T-cell (primary cell): ENCODE results near the gene GXYLT2. TPM values are rescaled to one million over a fixed set of nuclear protein-coding genes. Genes with fewer than 3 reads are reported as not detected.

Experiments used
- ATAC-seq, 4 experiments: fragments of 200-7000 bp in 3 of 4; fragments of 150-1000 bp in 1 of 4; cut with Tn5 transposase; replicated peaks in 1 of 4; 1 replicate in 3 of 4; 2 replicates in 1 of 4; pipeline ENCODE4 v1.10.0; 2021; ENCODE audit warnings: moderate library complexity in 3 of 4, mild to moderate bottlenecking in 2 of 4, moderate number of reproducible peaks in 1 of 4
- CTCF ChIA-PET, 2 donors: fragments of 300-600 bp; sonication (Branson Sonifier 250); formaldehyde crosslinking; loops; one replicate each; lab custom pipeline; 2022; ENCODE audit warnings: antibody characterized with exemption in 2 of 2; lab: Charles Lee
- POLR2A ChIA-PET, 2 donors: fragments of 300-600 bp; sonication (Branson Sonifier 250); formaldehyde crosslinking; loops; one replicate each; lab custom pipeline; 2022; ENCODE audit warnings: antibody characterized with exemption in 2 of 2; lab: Charles Lee
- DNase-seq, 35 experiments: peaks; one replicate each; pipeline versions ENCODE4 v3.0.0 to v3.0.0-alpha.2; 2013 to 2023
- H3K27ac ChIP-seq: one replicate; pipeline ENCODE4 v1.5.1; 2013; ENCODE audit warnings: low read length
- H3K27me3 ChIP-seq, 2 experiments: replicated peaks in 1 of 2; 1 replicate in 1 of 2; 2 replicates in 1 of 2; pipeline versions ENCODE4 v1.6.1 to v1.7.0; 2013; ENCODE audit warnings: low read length in 1 of 2, mixed read lengths in 1 of 2; ENCODE audit not compliant: control insufficient read depth in 2 of 2, insufficient read depth in 2 of 2; ENCODE audit errors: extremely low read depth in 1 of 2
- H3K36me3 ChIP-seq, 2 donors: 1 replicate in 1 of 2; 2 replicates in 1 of 2; pipeline versions ENCODE4 v1.6.1 to v1.7.0; 2013; ENCODE audit warnings: low read length in 1 of 2; ENCODE audit not compliant: control insufficient read depth in 2 of 2, insufficient read depth in 1 of 2; ENCODE audit errors: extremely low read depth in 1 of 2
- H3K4me1 ChIP-seq, 2 experiments: 1 replicate in 1 of 2; 2 replicates in 1 of 2; pipeline versions ENCODE4 v1.6.1 to v1.7.0; 2013; ENCODE audit warnings: low read length in 2 of 2, mixed read lengths in 1 of 2; ENCODE audit not compliant: insufficient read depth in 2 of 2, control insufficient read depth in 1 of 2; ENCODE audit errors: extremely low read depth in 1 of 2
- H3K4me3 ChIP-seq, 2 donors: 1 replicate in 1 of 2; 2 replicates in 1 of 2; pipeline versions ENCODE4 v1.5.1 to v1.7.0; 2013; ENCODE audit warnings: mild to moderate bottlenecking in 2 of 2, low read length in 1 of 2, moderate library complexity in 1 of 2; ENCODE audit not compliant: control insufficient read depth in 1 of 2; ENCODE audit errors: extremely low read depth in 1 of 2
- H3K9me3 ChIP-seq: 2 replicates; pipeline ENCODE4 v1.7.0; 2013
- H3K27ac Mint-ChIP-seq, 2 donors: one replicate each; pipeline ENCODE4 v1.8.0; 2020 to 2021; ENCODE audit warnings: mild to moderate bottlenecking in 2 of 2, mixed read lengths in 2 of 2
- H3K27me3 Mint-ChIP-seq, 2 donors: one replicate each; pipeline ENCODE4 v1.8.0; 2021 to 2022; ENCODE audit warnings: mixed read lengths in 2 of 2
- H3K36me3 Mint-ChIP-seq: one replicate; pipeline ENCODE4 v1.8.0; 2021; ENCODE audit warnings: mixed read lengths
- H3K4me1 Mint-ChIP-seq, 3 donors: one replicate each; pipeline ENCODE4 v1.8.0; 2020 to 2022; ENCODE audit warnings: mixed read lengths in 3 of 3, mild to moderate bottlenecking in 1 of 3
- H3K4me3 Mint-ChIP-seq, 3 donors: one replicate each; pipeline ENCODE4 v1.8.0; 2020 to 2022; ENCODE audit warnings: mild to moderate bottlenecking in 3 of 3, mixed read lengths in 3 of 3, moderate library complexity in 3 of 3
- H3K9me3 Mint-ChIP-seq, 3 donors: one replicate each; pipeline ENCODE4 v1.8.0; 2020 to 2022; ENCODE audit warnings: mixed read lengths in 3 of 3
- WGBS: methylation state at CpG from one replicate; pipeline ENCODE4 v1.1.5; 2013; ENCODE audit warnings: missing lambda C conversion rate; ENCODE audit not compliant: insufficient coverage; 5-methylcytosine and 5-hydroxymethylcytosine counted together
- total RNA-seq, 35 experiments: library from RNA in 6 of 35; stranded (reverse) in 6 of 35; fragments of 120-200 nt in 1 of 35; gene quantifications; one replicate each; pipeline versions ENCODE4 v1.2.1 to v1.2.4 and lab custom pipeline; 2013 to 2026

Gene GXYLT2
- total RNA-seq, 5 donors from 2014 or later (not counting 1 experiment from before 2014, with no cell fraction given): 0.09 to 0.19 TPM; not detected in 3

DNA sequence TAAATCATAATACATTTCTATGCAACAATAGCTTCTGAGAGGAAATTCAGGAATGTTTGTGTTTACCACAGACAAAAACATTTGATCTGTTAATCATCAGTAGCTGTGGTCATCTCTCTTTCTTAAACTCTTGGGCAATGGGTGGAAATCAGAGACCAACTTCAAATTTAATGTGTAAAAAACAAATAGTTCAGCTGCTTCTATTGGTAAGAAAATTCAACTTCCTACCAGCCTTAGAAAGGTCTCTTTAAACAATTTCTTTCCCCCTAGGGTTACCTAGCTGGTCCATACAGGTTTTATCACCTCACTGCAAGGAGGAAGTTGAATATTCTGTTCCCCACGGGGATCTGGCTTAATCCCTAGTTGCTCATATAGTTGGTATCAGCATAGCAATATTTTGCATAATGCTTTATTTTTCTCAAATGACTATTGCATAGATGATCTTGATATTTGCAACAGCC lies 88.5 kb downstream of the GXYLT2 start:
- no peak for ATAC-seq
- no peaks in the 10 kb centered on the region for H3K9me3 ChIP-seq
- WGBS: no CpG with 5 or more reads among the region's 1 CpG
- no peak for DNase-seq
- Mint-ChIP-seq H3K9me3 (no peaks in the 10 kb centered on the region), H3K36me3 (no peaks in the 10 kb centered on the region), H3K4me1 (peaks cover 0 to 10% (median 5%) of the 10 kb centered on the region in 3 donors), H3K27me3 (peaks cover 0 to 2% of the 10 kb centered on the region in 2 donors), H3K27ac (no peak overlapping the region), H3K4me3 (no peak overlapping the region)
- peaks cover 0 to 1% of the 10 kb centered on the region in 2 experiments for H3K27me3 ChIP-seq
- no peak overlapping the region for H3K4me3 ChIP-seq
- H3K27ac ChIP-seq: no peak overlapping the region
- H3K4me1 ChIP-seq: no peaks in the 10 kb centered on the region
- ChIA-PET POLR2A (no interaction called here), CTCF (no interaction called here)
- no peaks in the 10 kb centered on the region for H3K36me3 ChIP-seq

DNA sequence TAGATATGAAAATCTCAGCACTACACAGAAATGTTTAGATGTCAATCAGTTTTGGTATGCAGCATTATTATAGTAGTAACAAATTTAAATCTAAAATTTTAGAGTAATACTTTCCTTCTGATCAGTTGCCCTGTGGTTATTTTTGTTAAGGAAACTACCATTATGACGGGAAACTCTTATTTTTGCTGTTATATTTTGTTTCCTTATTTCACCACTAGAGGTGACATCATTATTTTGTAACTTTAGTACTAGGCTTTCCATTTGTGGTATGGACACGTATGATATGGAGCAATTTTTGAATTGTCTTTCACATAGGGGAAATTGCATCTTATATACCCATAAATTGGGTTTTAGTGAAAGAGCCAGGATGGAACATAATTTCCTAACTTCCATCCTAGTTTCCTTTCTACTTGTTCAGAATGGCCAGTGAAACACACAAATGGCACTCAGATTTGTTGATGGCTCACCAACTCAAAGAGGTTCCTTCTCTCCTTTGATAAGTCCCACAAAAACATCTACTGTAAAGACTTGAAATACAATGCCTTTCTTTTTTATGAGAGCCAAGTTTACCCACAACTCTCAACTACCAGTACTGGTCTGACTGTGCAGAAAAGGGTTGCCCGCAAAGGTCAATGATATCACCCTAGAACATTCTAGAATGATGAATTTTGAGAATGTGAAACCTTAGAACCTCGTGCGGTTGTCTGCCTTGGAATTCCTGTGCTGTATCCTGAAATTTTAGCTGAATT lies 89.4 kb downstream of the GXYLT2 start:
- Histone ChIP-seq H3K27me3 (peaks cover 0 to 6% of the 10 kb centered on the region in 2 experiments), H3K36me3 (no peaks in the 10 kb centered on the region), H3K4me3 (no peak overlapping the region), H3K9me3 (no peaks in the 10 kb centered on the region), H3K4me1 (no peaks in the 10 kb centered on the region), H3K27ac (no peak overlapping the region)
- peaks cover 0 to 10% (median 5%) of the 10 kb centered on the region in 3 donors for H3K4me1 Mint-ChIP-seq
- DNase-seq: peak in 1 of 35 experiments; percentile 28
- H3K9me3 Mint-ChIP-seq: no peaks in the 10 kb centered on the region
- ChIA-PET POLR2A (no interaction called here), CTCF (interaction anchor here (0.6 kb wide), 2 partner anchors 40 to 1213 kb away, joined by 3 to 9 read pairs; no protein-coding TSS in a partner anchor)
- no peaks in the 10 kb centered on the region for H3K36me3 Mint-ChIP-seq
- ATAC-seq: no peak
- H3K27ac Mint-ChIP-seq: no peak overlapping the region
- no peak overlapping the region for H3K4me3 Mint-ChIP-seq
- peaks cover 0 to 2% of the 10 kb centered on the region in 2 donors for H3K27me3 Mint-ChIP-seq
- 17% methylated on average over 2 of the region's 5 CpGs for WGBS

DNA sequence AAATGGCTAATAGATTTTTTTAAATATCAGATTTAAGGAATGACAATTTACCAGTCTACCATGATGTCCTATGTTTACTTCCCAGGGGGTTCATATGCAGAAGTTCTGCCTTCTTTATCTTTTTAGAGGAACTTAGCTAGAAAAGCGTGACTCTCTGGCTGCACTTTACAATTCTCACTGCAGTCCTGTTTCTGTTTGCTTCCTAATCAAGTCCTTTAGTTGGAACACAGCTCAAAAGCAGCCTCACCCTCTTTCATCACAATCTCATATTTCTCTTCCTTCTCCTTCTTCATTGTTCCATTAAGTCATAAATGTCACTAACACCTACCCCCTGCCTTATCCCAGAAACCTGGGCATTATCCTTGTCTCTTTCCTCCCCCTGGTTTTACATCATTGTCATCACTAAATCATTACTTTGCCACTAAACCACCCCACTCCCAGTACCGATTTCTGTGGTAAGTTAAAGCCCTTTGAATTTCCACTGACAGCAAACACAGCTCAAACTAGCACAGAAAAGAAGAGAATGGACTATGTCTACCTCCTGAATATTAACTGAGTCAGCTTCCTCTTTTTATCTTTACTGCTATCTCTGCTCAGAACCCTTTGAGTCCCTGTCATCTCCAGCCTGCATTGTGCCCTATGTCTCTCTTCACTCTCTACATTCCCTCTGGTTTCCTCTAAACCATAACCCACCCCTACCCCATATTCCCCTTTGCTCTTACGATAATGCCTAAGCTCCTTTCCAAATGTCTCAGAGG lies 94.9 kb downstream of the GXYLT2 start:
- H3K9me3 ChIP-seq: no peaks in the 10 kb centered on the region
- no peak for DNase-seq
- peaks cover 0 to 11% (median 7%) of the 10 kb centered on the region in 3 donors for H3K9me3 Mint-ChIP-seq
- H3K27ac Mint-ChIP-seq: no peak overlapping the region
- H3K4me1 Mint-ChIP-seq: no peaks in the 10 kb centered on the region
- H3K4me3 Mint-ChIP-seq: no peak overlapping the region
- H3K27ac ChIP-seq: no peak overlapping the region
- no peak for ATAC-seq
- CTCF ChIA-PET: interaction anchor here (0.6 to 1.1 kb wide), 3 partner anchors 19 to 74 kb away, joined by 3 to 5 read pairs (median 4); no protein-coding TSS in a partner anchor
- 88% methylated on average over 1 of the region's 3 CpGs for WGBS
- peaks cover 0 to 11% of the 10 kb centered on the region in 2 donors for H3K27me3 Mint-ChIP-seq
- POLR2A ChIA-PET: interaction anchor here in 1 of 2 donors (0.6 kb wide), 1 partner anchor 38 kb away, joined by 7 read pairs; no protein-coding TSS in a partner anchor
- no peak overlapping the region for H3K4me3 ChIP-seq
- H3K36me3 Mint-ChIP-seq: peaks cover 3% of the 10 kb centered on the region
- H3K36me3 ChIP-seq: no peaks in the 10 kb centered on the region
- no peaks in the 10 kb centered on the region for H3K4me1 ChIP-seq
- peaks cover 0 to 9% of the 10 kb centered on the region in 2 experiments for H3K27me3 ChIP-seq

DNA sequence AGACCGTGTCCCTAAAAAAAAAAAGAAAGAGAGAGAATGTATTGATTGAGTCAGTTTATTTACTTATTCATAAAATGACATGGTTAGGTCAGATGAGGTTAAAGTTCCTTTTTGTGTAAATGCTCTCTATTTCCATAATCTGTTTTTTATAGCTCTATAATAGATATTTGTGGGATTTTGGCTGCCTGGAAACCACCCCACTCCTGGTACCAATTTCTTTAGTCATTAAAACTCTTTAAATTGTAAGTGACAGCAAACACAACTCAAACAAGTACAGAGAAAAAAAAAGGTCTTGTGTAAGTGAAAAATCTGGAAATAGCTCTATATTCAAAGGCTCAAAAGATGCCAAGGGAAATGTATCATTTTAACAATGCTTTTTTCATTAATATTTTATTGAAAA lies 97.7 kb downstream of the GXYLT2 start:
- Mint-ChIP-seq H3K4me3 (no peak overlapping the region), H3K27ac (no peak overlapping the region), H3K4me1 (no peaks in the 10 kb centered on the region), H3K9me3 (peaks cover 0 to 11% (median 7%) of the 10 kb centered on the region in 3 donors), H3K36me3 (peaks cover 3% of the 10 kb centered on the region), H3K27me3 (peaks cover 0 to 9% of the 10 kb centered on the region in 2 donors)
- ChIA-PET CTCF (interaction anchor here in 1 of 2 donors (1.1 kb wide), 1 partner anchor 45 kb away, joined by 15 read pairs; no protein-coding TSS in a partner anchor), POLR2A (no interaction called here)
- Histone ChIP-seq H3K9me3 (no peaks in the 10 kb centered on the region), H3K27ac (no peak overlapping the region), H3K27me3 (peaks cover 0 to 9% of the 10 kb centered on the region in 2 experiments), H3K4me1 (no peaks in the 10 kb centered on the region), H3K4me3 (no peak overlapping the region), H3K36me3 (no peaks in the 10 kb centered on the region)
- WGBS: no CpG with 5 or more reads among the region's 1 CpG
- ATAC-seq (no peak), DNase-seq (no peak)

DNA sequence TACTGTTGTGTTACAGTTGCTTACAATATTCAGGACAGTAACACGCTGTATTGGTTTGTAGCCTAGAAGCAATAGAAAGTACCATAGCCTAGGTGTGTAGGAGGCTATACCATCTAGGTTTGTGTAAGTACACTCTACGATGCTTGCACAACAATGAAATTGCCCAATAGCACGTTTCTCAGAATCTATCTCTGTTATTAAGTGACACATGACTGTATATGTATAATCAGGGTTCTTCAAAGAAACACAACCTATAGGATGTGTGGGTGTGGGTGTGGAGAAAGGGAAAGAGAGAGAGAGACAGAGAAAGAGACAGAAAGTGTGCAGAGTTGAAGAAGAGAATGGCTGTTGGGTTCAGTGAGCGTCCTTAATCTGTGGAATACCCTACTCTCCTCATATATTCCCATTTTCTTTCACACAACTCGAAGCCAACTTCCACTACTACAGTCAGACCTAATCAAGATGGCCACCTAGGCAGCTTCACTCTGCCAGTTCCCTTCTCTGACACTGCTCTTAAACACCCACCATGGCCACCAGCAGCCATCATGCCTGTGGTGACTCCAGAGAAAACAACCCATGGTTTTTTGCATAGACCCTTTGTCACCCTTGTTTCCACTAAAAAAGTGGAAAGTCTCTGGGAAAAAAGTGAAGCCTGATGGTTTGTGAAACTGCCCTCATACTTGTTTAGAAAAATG lies 103.0 kb downstream of the GXYLT2 start:
- DNase-seq (no peak), ATAC-seq (no peak)
- H3K4me1 Mint-ChIP-seq: peaks cover 0 to 2% (median 2%) of the 10 kb centered on the region in 3 donors
- Histone ChIP-seq H3K4me3 (no peak overlapping the region), H3K36me3 (no peaks in the 10 kb centered on the region), H3K4me1 (peaks cover 0 to 2% of the 10 kb centered on the region in 2 experiments), H3K9me3 (no peaks in the 10 kb centered on the region), H3K27me3 (peaks cover 0 to 3% of the 10 kb centered on the region in 2 experiments), H3K27ac (no peak overlapping the region)
- H3K9me3 Mint-ChIP-seq: peaks cover 0 to 4% (median 3%) of the 10 kb centered on the region in 3 donors
- H3K27me3 Mint-ChIP-seq: no peaks in the 10 kb centered on the region
- H3K27ac Mint-ChIP-seq: peak overlapping the region in 1 of 2 donors; percentile 52
- WGBS: 85% methylated on average over 1 of the region's 5 CpGs
- POLR2A ChIA-PET: no interaction called here
- peaks cover 3% of the 10 kb centered on the region for H3K36me3 Mint-ChIP-seq
- no peak overlapping the region for H3K4me3 Mint-ChIP-seq
- CTCF ChIA-PET: interaction anchor here in 1 of 2 donors (0.5 kb wide), 1 partner anchor 55 kb away, joined by 3 read pairs; no protein-coding TSS in a partner anchor

DNA sequence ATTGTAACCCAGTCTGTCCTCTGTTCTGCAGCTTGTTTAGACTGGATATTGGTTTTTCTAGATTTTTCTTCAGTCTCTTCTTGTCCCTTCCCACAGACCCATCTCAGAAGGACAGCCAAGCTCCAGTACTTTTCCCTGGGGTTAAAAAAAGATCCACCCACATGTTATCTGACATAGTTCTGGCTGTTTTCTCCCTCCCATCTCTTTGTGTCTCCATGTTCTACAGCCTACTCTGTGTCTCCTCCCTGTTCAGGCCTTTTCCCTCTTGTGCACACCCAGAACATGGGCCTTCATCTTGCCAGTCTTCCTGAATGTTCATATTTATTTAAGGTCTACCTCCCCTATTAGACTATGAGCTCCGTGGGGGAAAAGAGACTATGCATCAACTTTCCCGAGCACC lies 103.7 kb downstream of the GXYLT2 start:
- no peak for ATAC-seq
- no peak overlapping the region for H3K27ac Mint-ChIP-seq
- H3K4me3 Mint-ChIP-seq: no peak overlapping the region
- ChIA-PET POLR2A (no interaction called here), CTCF (no interaction called here)
- 100% methylated on average over 1 of the region's 2 CpGs for WGBS
- Histone ChIP-seq H3K36me3 (no peaks in the 10 kb centered on the region), H3K4me3 (no peak overlapping the region), H3K27me3 (peaks cover 0 to 1% of the 10 kb centered on the region in 2 experiments), H3K9me3 (no peaks in the 10 kb centered on the region), H3K4me1 (peaks cover 2 to 9% of the 10 kb centered on the region in 2 experiments), H3K27ac (no peak overlapping the region)
- H3K9me3 Mint-ChIP-seq: no peaks in the 10 kb centered on the region
- peaks cover 0 to 5% (median 4%) of the 10 kb centered on the region in 3 donors for H3K4me1 Mint-ChIP-seq
- DNase-seq: no peak
- no peaks in the 10 kb centered on the region for H3K27me3 Mint-ChIP-seq
- H3K36me3 Mint-ChIP-seq: no peaks in the 10 kb centered on the region
